GM18861 (cell line): ENCODE measurements around the gene DDIAS.
"Not testable (repeated sequence)": the region's sequence is repeated elsewhere in the genome, so short reads cannot be mapped to it uniquely, and the experiment has no call there.

Experiments
- ATAC-seq: cut with Tn5 transposase; IDR thresholded peaks from one replicate; pipeline ENCODE4 v1.9.1; 2021; ENCODE audit not compliant: unreplicated experiment

The DDIAS gene

DNA sequence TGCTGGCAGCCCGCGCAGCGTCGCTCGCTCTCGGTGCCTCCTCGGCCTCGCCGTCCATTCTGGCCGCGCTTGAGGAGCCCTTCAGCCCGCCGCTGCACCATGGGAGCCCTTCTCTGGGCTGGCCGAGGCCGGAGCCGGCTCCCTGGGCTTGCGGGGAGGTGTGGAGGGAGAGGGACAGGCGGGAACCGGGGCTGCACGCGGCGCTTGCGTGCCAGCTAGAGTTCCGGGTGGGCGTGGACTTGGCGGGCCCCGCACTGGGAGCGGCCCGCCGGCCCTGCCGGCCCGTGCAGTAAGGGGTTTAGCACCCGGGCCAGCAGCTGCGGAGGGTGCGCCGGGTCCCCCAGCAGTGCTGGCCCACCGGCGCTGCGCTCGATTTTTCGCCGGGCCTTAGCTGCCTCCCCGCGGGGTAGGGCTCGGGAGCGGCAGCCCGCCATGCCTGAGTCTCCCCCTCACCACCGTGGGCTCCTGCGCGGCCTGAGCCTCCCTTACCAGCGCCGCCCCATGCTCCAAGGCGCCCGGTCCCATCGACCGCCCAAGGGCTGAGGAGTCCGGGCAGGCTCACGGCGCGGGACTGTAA is 69.1 kb downstream of the DDIAS start:
- not testable (repeated sequence) for ATAC-seq

DNA sequence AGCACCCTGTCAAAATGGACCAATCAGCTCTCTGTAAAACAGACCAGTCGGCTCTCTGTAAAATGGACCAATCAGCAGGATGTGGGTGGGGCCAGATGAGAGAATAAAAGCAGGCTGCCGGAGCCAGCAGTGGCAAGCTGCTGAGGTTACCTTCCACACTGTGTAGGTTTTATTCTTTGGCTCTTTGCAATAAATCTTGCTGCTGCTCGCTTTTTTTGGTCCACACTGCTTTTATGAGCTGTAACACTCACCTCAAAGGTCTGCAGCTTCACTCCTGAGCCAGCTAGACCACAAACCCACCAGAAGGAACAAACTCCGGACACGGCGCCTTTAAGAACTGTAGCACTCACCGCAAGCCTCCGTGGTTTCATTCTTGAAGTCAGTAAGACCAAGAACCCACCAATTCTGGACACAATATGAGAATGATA is 70.0 kb downstream of the DDIAS start:
- ATAC-seq: not testable (repeated sequence)

DNA sequence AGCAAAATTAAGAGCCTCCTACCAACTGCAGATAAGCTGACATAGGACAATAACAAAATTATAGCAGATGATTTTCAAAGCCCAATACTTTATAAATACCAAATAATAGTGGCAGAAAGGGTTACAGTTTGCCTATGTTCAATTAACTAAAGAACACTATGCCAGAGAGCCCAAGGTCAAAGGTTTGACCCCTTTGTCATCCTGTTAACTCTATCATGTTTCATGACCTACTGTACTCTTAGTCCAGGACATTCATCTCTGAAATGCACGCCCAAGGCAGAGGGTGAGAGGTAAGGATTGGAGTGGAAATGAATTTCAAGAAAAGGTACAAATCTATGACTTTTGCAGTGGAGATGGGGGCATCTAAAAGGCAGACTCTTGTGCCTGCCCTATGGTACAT is 70.6 kb downstream of the DDIAS start:
- ATAC-seq: no peak

DNA sequence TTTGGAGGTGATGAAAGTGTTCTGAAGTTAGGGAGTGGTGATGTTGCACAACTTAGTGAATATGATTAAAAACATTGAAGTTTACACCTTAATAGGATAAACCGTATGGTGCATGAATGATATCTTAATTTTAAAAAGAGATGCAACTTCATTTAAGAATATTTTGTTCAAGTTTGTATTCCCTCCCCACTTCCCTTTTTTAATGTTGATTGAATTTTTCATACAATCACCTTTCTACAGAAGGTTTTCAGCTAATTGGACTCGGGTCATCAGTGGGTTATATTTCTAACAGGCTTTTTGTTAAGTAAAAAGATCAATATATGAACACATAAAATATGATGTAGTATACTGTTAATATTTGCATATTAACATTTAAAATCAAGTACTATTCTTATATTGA is 72.6 kb downstream of the DDIAS start:
- ATAC-seq: no peak

DNA sequence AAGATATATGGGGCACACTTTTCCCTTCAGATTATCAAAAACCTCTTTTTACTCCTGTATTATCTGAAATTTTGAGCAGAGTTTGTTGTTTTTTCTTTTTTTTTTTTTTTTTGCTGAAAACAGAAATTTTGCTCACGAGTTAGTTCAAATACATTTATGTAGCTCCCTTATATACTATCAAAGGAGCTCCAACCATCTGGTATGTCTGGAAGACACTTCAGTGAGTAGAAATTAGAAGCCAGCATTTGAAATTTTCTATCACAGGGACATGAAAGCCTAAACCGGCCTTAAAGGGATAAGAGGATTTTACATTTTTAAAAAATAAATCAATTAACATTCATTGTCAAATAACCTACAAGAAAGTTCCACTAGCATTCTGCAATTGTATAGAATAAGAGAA is 73.3 kb downstream of the DDIAS start:
- ATAC-seq: no peak

DNA sequence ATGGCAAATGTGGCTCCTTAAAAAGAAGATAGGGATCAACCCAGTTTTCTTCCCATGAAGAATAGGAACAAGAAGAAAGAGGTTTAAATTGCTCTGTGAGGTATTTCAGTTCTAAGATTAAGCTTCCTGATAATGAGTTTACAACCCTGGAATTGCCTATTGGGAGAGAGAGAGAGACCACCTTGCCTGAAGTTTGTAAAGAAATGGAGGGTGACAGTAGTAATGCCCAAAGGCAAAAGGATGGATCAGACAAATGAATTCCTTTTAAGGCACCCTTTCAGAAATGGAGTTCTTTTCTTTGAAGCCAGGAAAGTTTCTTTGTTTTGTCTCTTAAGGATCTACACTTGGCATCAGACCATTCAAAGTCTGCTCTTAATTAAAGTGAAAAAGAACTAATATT is 74.3 kb downstream of the DDIAS start:
- no peak for ATAC-seq

DNA sequence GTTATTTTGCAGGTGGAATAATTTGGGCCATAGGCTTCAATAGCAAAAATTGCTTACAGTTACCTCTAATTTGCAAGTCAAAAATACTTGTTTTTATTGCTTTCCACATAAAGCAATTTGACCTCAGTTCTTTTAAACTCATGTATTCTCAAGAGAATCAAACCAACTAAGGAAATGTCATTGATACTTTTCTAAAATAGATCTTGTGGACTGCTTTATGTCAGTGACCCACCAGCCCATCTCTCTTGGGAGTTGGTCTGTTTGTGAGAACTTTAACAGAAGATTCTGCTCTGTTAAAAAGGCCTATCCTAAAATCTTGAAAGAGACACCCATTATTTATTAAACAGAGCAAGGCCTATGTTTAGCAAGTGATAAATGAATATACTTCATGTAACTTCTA is 75.2 kb downstream of the DDIAS start:
- peak; percentile 64 for ATAC-seq

DNA sequence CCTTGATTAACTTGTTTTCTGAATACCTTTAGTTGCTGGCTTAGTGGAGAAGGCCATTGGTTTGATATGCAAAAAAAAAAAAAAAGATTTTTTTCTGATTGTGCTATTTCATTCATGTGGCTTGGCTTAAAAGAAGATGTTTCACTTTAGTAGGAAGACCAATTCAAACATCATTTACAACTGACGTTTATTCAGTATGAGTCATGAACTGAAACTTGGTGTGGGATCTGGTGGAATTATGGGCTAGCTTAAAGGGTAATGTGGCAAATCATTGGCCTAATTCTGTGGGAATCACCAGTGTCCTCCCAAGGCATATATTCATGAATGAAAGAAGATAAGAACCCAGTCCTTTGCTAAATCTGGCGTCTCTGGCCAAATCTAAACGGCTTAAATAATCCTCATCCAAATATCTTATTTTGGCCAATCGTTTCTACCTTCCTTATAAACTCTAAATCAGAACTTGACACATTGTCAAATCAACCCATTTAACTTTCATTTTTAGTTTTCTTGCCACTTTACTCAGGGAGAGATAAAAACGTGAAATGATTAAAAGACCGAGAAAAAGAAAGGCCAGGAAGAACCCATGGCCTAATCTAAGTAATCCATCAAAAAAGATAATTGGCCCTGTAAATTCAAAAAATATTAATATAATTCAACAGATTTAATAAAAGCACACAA is 77.0 kb downstream of the DDIAS start:
- ATAC-seq: peak; percentile 31

DNA sequence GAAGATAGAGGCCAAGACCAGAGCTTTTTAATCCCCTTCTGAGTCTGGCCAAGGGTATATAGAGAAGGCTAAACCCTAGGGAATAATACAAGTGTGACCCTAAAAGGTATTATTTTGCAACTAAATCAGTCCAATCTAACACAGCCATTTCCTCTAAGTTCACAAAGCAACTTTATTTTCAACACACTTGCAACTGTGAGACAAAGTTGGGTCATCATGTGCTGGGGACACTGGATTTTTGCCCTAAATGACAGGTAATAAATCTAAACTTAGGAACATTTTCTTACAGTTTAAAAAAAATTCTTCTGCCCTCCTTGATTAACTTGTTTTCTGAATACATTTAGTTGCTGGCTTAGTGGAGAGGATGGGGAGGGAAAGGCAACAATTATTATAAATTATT is 78.3 kb downstream of the DDIAS start:
- ATAC-seq: no peak

DNA sequence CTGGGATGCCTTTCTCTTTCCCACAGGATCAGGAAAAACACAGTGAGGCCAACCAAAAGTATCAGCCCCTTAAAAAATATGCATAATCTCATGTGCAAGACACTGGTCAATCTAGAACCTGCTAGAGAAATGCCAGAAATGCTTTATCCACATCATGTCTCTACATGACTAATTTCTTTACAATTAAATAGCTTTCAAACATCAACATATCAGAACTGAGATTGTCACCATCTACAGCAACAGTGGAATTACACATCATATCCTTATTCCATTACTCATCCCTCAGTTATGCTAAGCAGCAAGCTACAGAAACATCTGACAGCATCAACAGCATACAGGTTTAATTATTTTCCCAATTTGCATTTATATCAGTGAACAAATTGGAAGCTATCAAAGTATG is 78.8 kb downstream of the DDIAS start:
- no peak for ATAC-seq

DNA sequence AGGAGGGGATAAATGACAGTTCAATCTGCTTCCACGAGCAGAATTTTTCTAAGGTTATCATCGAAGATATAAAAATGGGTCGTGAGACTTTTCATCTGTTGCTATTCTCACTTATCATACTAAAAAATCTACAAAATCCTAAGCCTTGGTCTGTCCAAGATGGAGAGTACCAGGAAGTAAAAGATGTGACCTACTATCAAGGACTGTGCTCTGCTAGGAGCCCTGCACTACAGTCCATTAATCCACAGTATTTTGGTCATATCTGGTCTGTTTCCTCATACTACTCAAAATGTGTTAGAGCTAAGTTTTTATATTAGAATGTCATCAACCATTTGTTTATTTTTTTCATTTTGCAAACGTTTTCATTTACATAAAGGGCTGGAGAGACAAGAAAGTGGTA is 79.4 kb downstream of the DDIAS start:
- ATAC-seq: no peak

DNA sequence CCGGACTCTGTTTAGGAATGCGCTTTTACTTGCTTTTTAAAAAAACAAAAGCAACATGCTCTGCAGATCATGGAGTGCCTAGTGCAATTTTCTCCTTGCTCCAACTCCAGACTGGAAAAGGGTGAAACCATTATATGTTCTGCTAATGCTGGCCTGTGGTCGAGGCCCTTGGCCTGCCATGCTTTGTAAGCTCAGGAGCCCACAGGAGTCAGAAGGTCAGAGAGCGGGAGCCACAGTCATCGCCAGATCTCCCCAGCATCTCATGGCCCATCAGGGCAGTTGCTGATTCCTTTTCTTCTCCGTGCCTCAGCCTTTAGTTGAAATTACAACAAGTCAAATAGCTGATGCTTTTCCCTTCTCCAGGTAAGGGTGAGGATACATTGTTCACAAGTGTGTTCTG is 80.3 kb downstream of the DDIAS start:
- no peak for ATAC-seq
